Skeletal muscle tissue (tissue), 4 donors: ENCODE measurements around the gene SURF1. TPM values are rescaled to one million over a fixed set of nuclear protein-coding genes. Genes with fewer than 3 reads are reported as not detected.
A peak's percentile ranks its signal among the peaks of the same experiment; 100 is the strongest.

Experiments
- H3K27ac ChIP-seq: one replicate; pipeline ENCODE4 v1.7.0; 2013; ENCODE audit warnings: mild to moderate bottlenecking, low read depth, low read length, inconsistent platforms
- H3K27me3 ChIP-seq, 3 donors: one replicate each; pipeline ENCODE4 v1.7.0; 2013; ENCODE audit warnings: low read length in 3 of 3; ENCODE audit not compliant: control insufficient read depth in 3 of 3, insufficient read depth in 3 of 3
- H3K36me3 ChIP-seq, 3 donors: one replicate each; pipeline ENCODE4 v1.7.0; 2013; ENCODE audit warnings: low read length in 3 of 3; ENCODE audit not compliant: control insufficient read depth in 3 of 3, insufficient read depth in 3 of 3
- H3K4me1 ChIP-seq, 3 donors: one replicate each; pipeline ENCODE4 v1.7.0; 2013; ENCODE audit warnings: low read length in 3 of 3, mild to moderate bottlenecking in 3 of 3; ENCODE audit not compliant: control insufficient read depth in 3 of 3, insufficient read depth in 3 of 3
- H3K4me3 ChIP-seq, 3 donors: one replicate each; pipeline ENCODE4 v1.7.0; 2013; ENCODE audit warnings: low read length in 3 of 3
- H3K9ac ChIP-seq, 3 donors: one replicate each; pipeline ENCODE4 v1.7.0; 2013; ENCODE audit warnings: low read length in 3 of 3, mild to moderate bottlenecking in 3 of 3, moderate library complexity in 2 of 3, low read depth in 1 of 3
- H3K9me3 ChIP-seq, 3 donors: one replicate each; pipeline ENCODE4 v1.7.0; 2013; ENCODE audit warnings: low read length in 3 of 3; ENCODE audit not compliant: control insufficient read depth in 3 of 3
- total RNA-seq: library from RNA; depleted of rRNA; stranded (reverse); fragments of >200 nt; gene quantifications from one replicate; pipeline ENCODE4 v1.2.3, GENCODE V29; 2014
- donor health status: Osteomylitis.

Gene SURF1
- total RNA-seq, 1 donor from 2014 or later, result 24.5 TPM

DNA sequence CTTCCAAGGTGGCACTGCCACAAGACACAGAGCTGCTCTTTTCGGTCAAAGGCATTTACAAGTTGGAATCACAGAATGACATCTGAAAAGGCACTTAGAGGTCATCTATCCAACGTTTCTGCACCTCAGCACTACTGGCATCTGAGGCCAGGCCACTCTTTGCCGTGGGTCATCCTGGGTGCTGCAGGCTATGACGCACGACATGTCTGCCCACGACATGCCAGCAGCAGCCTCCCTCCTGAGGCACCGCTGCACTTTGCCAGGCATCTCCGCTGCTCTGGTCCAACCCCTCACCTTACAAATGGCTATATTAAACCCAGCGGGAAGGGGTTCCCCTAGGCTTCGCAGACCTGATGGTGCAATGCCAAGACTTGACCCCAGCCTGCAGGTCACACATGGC, 11.5 kb upstream of the SURF1 start:
- H3K27ac ChIP-seq, result no peak overlapping the region
- H3K36me3 ChIP-seq, result peaks cover 41 to 52% (median 42%) of the 10 kb centered on the region in 3 donors
- no peaks in the 10 kb centered on the region for H3K9me3 ChIP-seq
- peaks cover 53 to 58% (median 57%) of the 10 kb centered on the region in 3 donors for H3K4me1 ChIP-seq
- H3K9ac ChIP-seq, result peak overlapping the region; percentile 2 to 68 (median 30)
- no peaks in the 10 kb centered on the region for H3K27me3 ChIP-seq
- H3K4me3 ChIP-seq, result peak overlapping the region in 2 of 3 donors; percentile 9 to 35

DNA sequence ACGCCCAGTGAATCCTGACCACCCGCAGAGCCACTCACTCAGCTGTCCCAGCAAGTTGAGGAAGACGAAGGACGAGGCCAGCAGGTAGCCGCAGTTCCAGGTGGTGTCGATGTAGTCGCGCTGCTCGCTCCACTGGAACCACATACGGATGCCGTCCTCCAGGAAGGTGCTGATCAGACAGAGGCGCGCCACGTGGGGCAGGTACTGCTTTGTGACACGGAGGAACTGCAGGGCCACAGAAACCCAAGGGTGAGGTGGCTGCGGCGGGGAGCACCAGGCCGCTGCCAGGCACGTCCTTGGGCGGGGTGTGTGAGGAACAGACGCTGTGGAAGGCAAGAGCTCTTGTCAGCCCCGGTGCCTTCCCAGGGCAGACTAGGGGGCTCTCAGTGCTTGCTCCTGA, 10.9 kb upstream of the SURF1 start:
- peaks cover 42 to 56% (median 48%) of the 10 kb centered on the region in 3 donors for H3K36me3 ChIP-seq

DNA sequence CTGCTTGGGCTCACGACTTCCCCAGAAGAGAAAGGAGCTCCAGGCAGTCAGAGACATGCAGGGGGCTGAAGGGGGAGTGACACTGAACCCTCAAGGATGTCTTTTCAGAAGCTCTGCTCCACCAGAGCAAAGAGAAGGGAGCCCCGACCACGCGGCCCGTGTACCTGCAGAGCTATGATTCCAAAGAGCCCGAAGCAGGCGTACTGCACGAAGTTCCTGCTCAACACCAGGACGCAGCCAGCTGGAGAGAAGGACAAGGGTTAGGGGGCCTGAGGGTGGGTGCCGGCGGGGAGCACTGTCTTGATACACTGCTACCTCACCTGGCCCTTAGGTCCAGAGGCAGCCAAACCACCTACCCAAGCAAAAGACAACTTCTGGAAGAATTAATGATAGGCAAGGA, 10.1 kb upstream of the SURF1 start:
- Histone ChIP-seq H3K9ac (no peak overlapping the region), H3K27me3 (no peaks in the 10 kb centered on the region), H3K4me3 (no peak overlapping the region), H3K36me3 (peaks cover 50 to 62% (median 55%) of the 10 kb centered on the region in 3 donors), H3K4me1 (peaks cover 39 to 45% (median 44%) of the 10 kb centered on the region in 3 donors), H3K9me3 (no peaks in the 10 kb centered on the region), H3K27ac (no peak overlapping the region)

More for the DNA sequence above, 10.9 kb upstream of the SURF1 start:
- Histone ChIP-seq H3K9ac (no peak overlapping the region), H3K9me3 (no peaks in the 10 kb centered on the region), H3K4me1 (peaks cover 47 to 52% (median 51%) of the 10 kb centered on the region in 3 donors), H3K27me3 (no peaks in the 10 kb centered on the region), H3K4me3 (no peak overlapping the region), H3K27ac (no peak overlapping the region)

DNA sequence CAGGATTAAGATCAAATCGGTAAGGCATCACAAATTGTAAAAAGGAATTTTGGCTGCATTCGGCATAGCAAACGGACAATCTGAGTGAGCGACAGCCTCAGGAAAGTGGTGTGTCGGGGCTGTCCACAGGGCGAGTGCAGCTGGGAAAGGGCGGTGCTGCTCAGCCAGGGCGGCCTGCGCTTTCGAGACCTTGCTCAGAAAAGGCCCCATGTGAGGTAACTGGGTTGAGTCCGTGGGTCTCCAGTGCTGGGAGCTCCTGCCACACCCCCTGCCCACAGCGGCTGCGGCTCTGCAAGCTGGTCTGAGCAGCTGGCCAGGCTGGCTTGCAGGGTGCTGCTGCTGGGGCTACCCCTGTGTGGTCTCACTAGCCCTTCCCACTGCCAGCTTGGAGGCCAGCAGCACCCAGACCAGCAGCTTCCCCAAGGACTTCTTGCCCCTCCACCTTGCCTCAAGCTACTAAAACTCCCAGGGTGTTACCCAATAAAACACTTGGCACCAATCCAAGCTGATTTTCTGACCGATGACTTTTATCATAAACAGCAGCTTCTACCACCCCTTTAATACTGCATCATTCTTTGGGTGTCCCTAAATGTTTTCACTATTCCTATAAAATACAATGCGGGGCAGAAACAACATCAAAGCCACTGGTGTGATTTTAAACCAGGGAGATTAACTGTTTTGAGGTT, 6.2 kb upstream of the SURF1 start:
- H3K4me1 ChIP-seq, result peaks cover 6 to 21% (median 16%) of the 10 kb centered on the region in 3 donors
- H3K9ac ChIP-seq, result peak overlapping the region in 1 of 3 donors; percentile 21
- H3K9me3 ChIP-seq, result no peaks in the 10 kb centered on the region
- peaks cover 68 to 72% (median 70%) of the 10 kb centered on the region in 3 donors for H3K36me3 ChIP-seq
- H3K4me3 ChIP-seq, result no peak overlapping the region
- H3K27me3 ChIP-seq, result no peaks in the 10 kb centered on the region
- H3K27ac ChIP-seq, result no peak overlapping the region

- no peak overlapping the region for H3K27ac ChIP-seq
- peaks cover 11 to 24% (median 20%) of the 10 kb centered on the region in 3 donors for H3K4me1 ChIP-seq
- H3K27me3 ChIP-seq, result no peaks in the 10 kb centered on the region
- H3K36me3 ChIP-seq, result peaks cover 63 to 65% (median 63%) of the 10 kb centered on the region in 3 donors
- no peaks in the 10 kb centered on the region for H3K9me3 ChIP-seq
- H3K4me3 ChIP-seq, result no peak overlapping the region
- H3K9ac ChIP-seq, result no peak overlapping the region
Measured at GRCh38 chr9:133361507-133362092, 5.3 kb upstream of the SURF1 start.

DNA sequence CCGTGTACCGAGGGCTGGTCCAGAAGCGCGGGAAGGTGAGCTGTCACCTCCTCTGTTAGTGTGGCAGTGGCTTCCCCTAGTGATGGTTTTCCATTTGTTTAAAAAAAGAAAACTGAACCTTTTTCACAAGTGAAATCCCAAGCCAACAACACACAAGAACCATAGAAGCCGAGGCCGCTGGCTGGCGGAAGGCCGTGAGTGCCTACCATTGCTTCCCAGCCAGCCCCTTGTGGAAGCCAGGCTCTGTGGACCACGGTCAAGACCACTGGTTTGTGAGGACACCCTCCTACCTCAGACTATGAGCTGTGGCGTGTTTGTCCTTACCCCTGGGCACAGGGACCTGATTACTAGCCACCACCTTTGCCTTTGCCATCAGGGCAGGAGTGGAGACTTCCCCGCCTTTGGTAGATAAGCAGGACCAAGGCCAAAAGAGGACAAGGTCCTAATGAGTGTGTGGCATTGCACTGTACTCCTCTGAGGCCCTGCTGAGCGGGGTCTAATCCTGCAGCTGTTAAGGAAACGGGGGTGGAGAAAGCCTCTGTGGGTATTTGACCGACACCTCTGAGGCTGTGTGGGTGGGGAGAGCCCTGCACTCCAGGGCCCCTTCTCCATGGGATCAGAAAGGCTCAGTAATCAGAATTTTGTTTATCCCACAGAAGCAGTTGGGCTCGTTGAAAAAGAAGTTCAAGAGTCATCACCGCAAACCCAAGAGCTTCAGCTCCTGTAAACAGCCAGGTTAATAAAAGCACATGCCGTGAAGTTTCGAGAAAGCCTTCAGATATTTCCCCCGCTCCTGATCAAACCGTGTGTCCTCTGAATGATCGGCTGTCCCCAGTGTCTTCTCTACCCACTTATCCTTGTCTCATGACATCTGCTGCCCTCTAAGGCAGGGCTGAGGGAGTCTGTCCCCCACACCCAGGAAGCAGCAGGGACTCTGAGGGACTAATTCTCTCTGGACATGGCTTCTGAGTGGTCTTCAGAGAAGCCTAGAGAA, 4.4 kb upstream of the SURF1 start:
- Histone ChIP-seq H3K27ac (no peak overlapping the region), H3K9ac (no peak overlapping the region), H3K4me3 (no peak overlapping the region), H3K4me1 (peaks cover 13 to 28% (median 23%) of the 10 kb centered on the region in 3 donors), H3K27me3 (no peaks in the 10 kb centered on the region), H3K9me3 (no peaks in the 10 kb centered on the region), H3K36me3 (peaks cover 54 to 56% (median 54%) of the 10 kb centered on the region in 3 donors)

DNA sequence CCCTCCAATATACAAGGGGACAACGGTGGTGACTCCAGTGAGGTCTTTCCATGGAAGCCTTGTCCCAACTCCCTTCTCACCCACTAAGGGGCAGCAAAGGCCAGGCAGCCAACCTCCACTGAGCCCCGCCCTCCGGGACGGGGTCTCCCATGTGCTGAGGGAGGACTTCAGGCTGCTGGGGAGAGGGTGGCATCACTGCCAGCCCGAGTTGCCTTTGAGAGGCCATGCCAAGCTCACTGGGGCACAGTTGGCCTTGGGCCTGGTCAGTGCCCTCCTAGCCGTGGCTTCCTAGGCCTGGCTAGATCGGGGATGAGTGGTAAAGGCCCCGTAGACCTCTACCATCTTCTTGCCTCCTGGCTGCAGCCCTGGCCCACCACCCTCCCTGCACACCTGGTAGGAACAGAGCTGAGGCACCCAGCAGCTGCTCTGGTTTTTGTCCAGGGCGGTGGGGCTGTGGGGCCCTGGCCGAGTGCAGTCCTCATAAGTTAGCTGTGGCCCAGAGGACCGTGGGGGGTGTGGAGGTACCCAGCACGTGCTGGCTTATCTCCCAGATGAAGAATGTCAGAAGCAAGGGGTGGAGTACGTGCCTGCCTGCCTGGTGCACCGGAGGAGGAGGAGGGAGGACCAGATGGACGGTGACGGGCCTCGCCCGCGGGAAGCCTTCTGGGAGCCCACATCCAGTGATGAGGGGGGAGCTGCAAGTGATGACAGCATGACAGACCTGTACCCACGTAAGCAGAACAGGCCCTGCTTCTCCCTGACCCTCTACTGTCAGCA, 3.3 kb upstream of the SURF1 start:
- H3K9ac ChIP-seq, result peak overlapping the region in 1 of 3 donors; percentile 25
- no peaks in the 10 kb centered on the region for H3K27me3 ChIP-seq
- H3K4me3 ChIP-seq, result no peak overlapping the region
- H3K36me3 ChIP-seq, result peaks cover 46 to 47% (median 46%) of the 10 kb centered on the region in 3 donors
- peaks cover 24 to 39% (median 34%) of the 10 kb centered on the region in 3 donors for H3K4me1 ChIP-seq
- H3K27ac ChIP-seq, result no peak overlapping the region
- H3K9me3 ChIP-seq, result no peaks in the 10 kb centered on the region

GRCh38 chr9:133357656-133358055, 1.4 kb upstream of the SURF1 start:
- Histone ChIP-seq H3K9me3 (no peaks in the 10 kb centered on the region), H3K4me3 (peak overlapping the region; percentile 65 to 81 (median 76)), H3K9ac (peak overlapping the region in 2 of 3 donors; percentile 36 to 82), H3K27me3 (no peaks in the 10 kb centered on the region), H3K36me3 (peaks cover 46 to 54% (median 47%) of the 10 kb centered on the region in 3 donors), H3K4me1 (peaks cover 26 to 46% (median 35%) of the 10 kb centered on the region in 3 donors), H3K27ac (no peak overlapping the region)

DNA sequence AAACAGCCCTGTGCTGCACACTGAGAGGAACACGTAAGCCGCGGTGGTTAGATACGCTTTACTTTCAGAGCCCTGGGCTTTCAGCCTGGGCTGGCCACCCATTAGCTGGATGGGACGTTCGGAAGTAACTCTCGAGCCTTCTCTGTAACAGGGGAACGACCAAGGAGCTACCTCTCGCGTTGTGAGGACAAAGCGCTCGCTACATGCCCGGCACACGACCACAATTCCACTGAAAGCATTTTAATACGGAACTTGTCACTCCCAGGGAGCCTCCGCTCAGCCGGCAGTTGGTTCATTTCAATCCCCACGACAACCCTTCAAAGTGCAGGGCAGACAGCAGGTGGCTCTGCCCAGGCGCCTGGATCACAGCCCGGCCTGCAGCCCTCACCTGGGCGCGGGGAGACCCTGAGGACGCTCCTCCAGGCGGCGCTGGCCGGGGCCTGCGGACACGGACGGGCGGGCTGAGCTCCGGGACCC, 368 bp downstream of the SURF1 start:
- Histone ChIP-seq H3K4me1 (peaks cover 26 to 50% (median 35%) of the 10 kb centered on the region in 3 donors), H3K9ac (peak overlapping the region; percentile 91), H3K36me3 (peaks cover 46 to 57% (median 47%) of the 10 kb centered on the region in 3 donors), H3K27ac (peak overlapping the region; percentile 41), H3K4me3 (peak overlapping the region; percentile 87 to 91 (median 88)), H3K9me3 (no peaks in the 10 kb centered on the region), H3K27me3 (no peaks in the 10 kb centered on the region)
